ENCODE data around the gene BAG5. TPM values are rescaled to one million over a fixed set of nuclear protein-coding genes. Genes with fewer than 3 reads are reported as not detected.

The BAG5 gene
- total and polyA plus RNA-seq, 2 experiments from 2014 or later, result 25.8 to 28.6 TPM

- peak; percentile 54 for DNase-seq
- no peaks in the 10 kb centered on the region for H3K9me2 ChIP-seq (ENCODE audit: insufficient read depth)
- H4K20me1 ChIP-seq (ENCODE audit: insufficient read depth), result no peaks in the 10 kb centered on the region
- no peak overlapping the region for H3K9ac ChIP-seq
- H3K4me2 ChIP-seq (ENCODE audit: unreplicated experiment), result no peak overlapping the region
- no peaks in the 10 kb centered on the region for H3K27me3 ChIP-seq (replicated peaks; ENCODE audit: insufficient read depth)
- in situ Hi-C loops (cut with MboI), result no loop called here
- H3K4me1 ChIP-seq (ENCODE audit: insufficient read depth), result peaks cover 32% of the 10 kb centered on the region
- peaks cover 6% of the 10 kb centered on the region for H3F3A ChIP-seq (ENCODE audit: insufficient read depth)
- H3K79me2 ChIP-seq (ENCODE audit: insufficient read depth), result no peaks in the 10 kb centered on the region
- no peaks in the 10 kb centered on the region for H3K9me3 ChIP-seq (ENCODE audit: low read depth)
- no peak for TF ChIP-seq EZH2 (IDR thresholded peaks at IDR 0.05; ENCODE audit: insufficient read depth, poor library complexity, severe bottlenecking)
- TF ChIP-seq EZH2phosphoT487 (IDR thresholded peaks at IDR 0.05; ENCODE audit: insufficient read depth, low read depth), result no peak
- no peak overlapping the region for H3K4me3 ChIP-seq
- no peak overlapping the region for H3K27ac ChIP-seq
- no peak overlapping the region for H2AFZ ChIP-seq
- no peaks in the 10 kb centered on the region for H3K36me3 ChIP-seq (ENCODE audit: low read depth)
- WGBS, 2 experiments (ENCODE audit: low coverage in 1 of 2, low lambda C conversion rate in 2 of 2, missing lambda C conversion rate in 2 of 2), result 37 to 40% methylated on average over 34 to 35 of the region's 35 CpGs
Measured at GRCh38 chr14:103544388-103545218, 17.9 kb downstream of the BAG5 start.

- no peaks in the 10 kb centered on the region for H3K9me3 ChIP-seq (ENCODE audit: low read depth)
- H3K9me2 ChIP-seq (ENCODE audit: insufficient read depth), result no peaks in the 10 kb centered on the region
- H3F3A ChIP-seq (ENCODE audit: insufficient read depth), result peaks cover 6% of the 10 kb centered on the region
- no peaks in the 10 kb centered on the region for H3K36me3 ChIP-seq (ENCODE audit: low read depth)
- WGBS, 2 experiments (ENCODE audit: low coverage in 1 of 2, low lambda C conversion rate in 2 of 2, missing lambda C conversion rate in 2 of 2), result 57 to 64% methylated on average over 19 of the region's 19 CpGs
- no peaks in the 10 kb centered on the region for H3K79me2 ChIP-seq (ENCODE audit: insufficient read depth)
- H3K4me1 ChIP-seq (ENCODE audit: insufficient read depth), result peaks cover 32% of the 10 kb centered on the region
- no peaks in the 10 kb centered on the region for H4K20me1 ChIP-seq (ENCODE audit: insufficient read depth)
- H3K4me2 ChIP-seq (ENCODE audit: unreplicated experiment), result no peak overlapping the region
- in situ Hi-C loops (cut with MboI), result no loop called here
- no peak for DNase-seq
- no peak overlapping the region for H3K4me3 ChIP-seq
- no peak for TF ChIP-seq EZH2 (IDR thresholded peaks at IDR 0.05; ENCODE audit: insufficient read depth, poor library complexity, severe bottlenecking)
- no peak for TF ChIP-seq EZH2phosphoT487 (IDR thresholded peaks at IDR 0.05; ENCODE audit: insufficient read depth, low read depth)
- H3K9ac ChIP-seq, result no peak overlapping the region
- H3K27me3 ChIP-seq (replicated peaks; ENCODE audit: insufficient read depth), result no peaks in the 10 kb centered on the region
- H3K27ac ChIP-seq, result no peak overlapping the region
- no peak overlapping the region for H2AFZ ChIP-seq
Measured at GRCh38 chr14:103543721-103544387, 18.6 kb downstream of the BAG5 start.

- WGBS, 2 experiments (ENCODE audit: low coverage in 1 of 2, low lambda C conversion rate in 2 of 2, missing lambda C conversion rate in 2 of 2), result 73 to 77% methylated on average over 7 to 10 of the region's 10 CpGs
- no peak for TF ChIP-seq EZH2 (IDR thresholded peaks at IDR 0.05; ENCODE audit: insufficient read depth, poor library complexity, severe bottlenecking)
- no peak for TF ChIP-seq EZH2phosphoT487 (IDR thresholded peaks at IDR 0.05; ENCODE audit: insufficient read depth, low read depth)
- Histone ChIP-seq H3K79me2 (ENCODE audit: insufficient read depth) (no peaks in the 10 kb centered on the region), H3K9me3 (ENCODE audit: low read depth) (no peaks in the 10 kb centered on the region), H2AFZ (no peak overlapping the region), H3K36me3 (ENCODE audit: low read depth) (no peaks in the 10 kb centered on the region), H3K27ac (no peak overlapping the region), H3K4me1 (ENCODE audit: insufficient read depth) (peaks cover 32% of the 10 kb centered on the region), H3K4me3 (no peak overlapping the region), H3K9me2 (ENCODE audit: insufficient read depth) (no peaks in the 10 kb centered on the region), H3K27me3 (replicated peaks; ENCODE audit: insufficient read depth) (no peaks in the 10 kb centered on the region), H3F3A (ENCODE audit: insufficient read depth) (peaks cover 6% of the 10 kb centered on the region), H3K9ac (no peak overlapping the region), H4K20me1 (ENCODE audit: insufficient read depth) (no peaks in the 10 kb centered on the region), H3K4me2 (ENCODE audit: unreplicated experiment) (peak overlapping the region; percentile 10)
- no peak for DNase-seq
- in situ Hi-C loops (cut with MboI), result no loop called here
Measured at GRCh38 chr14:103543140-103543539, 19.3 kb downstream of the BAG5 start.

- H3K9ac ChIP-seq, result no peak overlapping the region
- peak; percentile 67 for DNase-seq
- no peaks in the 10 kb centered on the region for H3K9me2 ChIP-seq (ENCODE audit: insufficient read depth)
- H3K27me3 ChIP-seq (replicated peaks; ENCODE audit: insufficient read depth), result no peaks in the 10 kb centered on the region
- peaks cover 6% of the 10 kb centered on the region for H3F3A ChIP-seq (ENCODE audit: insufficient read depth)
- no peak overlapping the region for H3K27ac ChIP-seq
- TF ChIP-seq EZH2 (IDR thresholded peaks at IDR 0.05; ENCODE audit: insufficient read depth, poor library complexity, severe bottlenecking) (no peak), EZH2phosphoT487 (IDR thresholded peaks at IDR 0.05; ENCODE audit: insufficient read depth, low read depth) (no peak)
- no peaks in the 10 kb centered on the region for H3K36me3 ChIP-seq (ENCODE audit: low read depth)
- H4K20me1 ChIP-seq (ENCODE audit: insufficient read depth), result no peaks in the 10 kb centered on the region
- H3K79me2 ChIP-seq (ENCODE audit: insufficient read depth), result no peaks in the 10 kb centered on the region
- WGBS, 2 experiments (ENCODE audit: low coverage in 1 of 2, low lambda C conversion rate in 2 of 2, missing lambda C conversion rate in 2 of 2), result 12 to 18% methylated on average over 16 to 18 of the region's 18 CpGs
- in situ Hi-C loops (cut with MboI), result no loop called here
- H2AFZ ChIP-seq, result no peak overlapping the region
- H3K4me2 ChIP-seq (ENCODE audit: unreplicated experiment), result peak overlapping the region; percentile 10
- peaks cover 32% of the 10 kb centered on the region for H3K4me1 ChIP-seq (ENCODE audit: insufficient read depth)
- H3K9me3 ChIP-seq (ENCODE audit: low read depth), result no peaks in the 10 kb centered on the region
- H3K4me3 ChIP-seq, result no peak overlapping the region
Measured at GRCh38 chr14:103542605-103543088, 19.8 kb downstream of the BAG5 start.
